Immature natural killer cell (primary cell): ENCODE measurements around the gene DHFR2. TPM values are rescaled to one million over a fixed set of nuclear protein-coding genes. Genes with fewer than 3 reads are reported as not detected.
"Not testable (repeated sequence)": the region's sequence is repeated elsewhere in the genome, so short reads cannot be mapped to it uniquely, and the experiment has no call there.

Source experiments
- DNase-seq, 3 donors: peaks; one replicate each; pipeline ENCODE4 v3.0.0; 2022; ENCODE audit warnings: mixed read lengths in 1 of 3
- H3K27ac Mint-ChIP-seq, 6 donors: one replicate each; pipeline ENCODE4 v1.8.0; 2020; ENCODE audit warnings: mixed read lengths in 6 of 6, mild to moderate bottlenecking in 5 of 6, inconsistent platforms in 4 of 6, moderate library complexity in 3 of 6
- H3K27me3 Mint-ChIP-seq, 3 donors: one replicate each; pipeline ENCODE4 v1.8.0; 2020 to 2021; ENCODE audit warnings: low read depth in 3 of 3, mild to moderate bottlenecking in 3 of 3, mixed read lengths in 3 of 3, moderate library complexity in 3 of 3, inconsistent platforms in 1 of 3
- H3K36me3 Mint-ChIP-seq, 3 donors: one replicate each; pipeline ENCODE4 v1.8.0; 2020; ENCODE audit warnings: mixed read lengths in 3 of 3, inconsistent platforms in 2 of 3, mild to moderate bottlenecking in 2 of 3
- H3K4me1 Mint-ChIP-seq, 2 donors: one replicate each; pipeline ENCODE4 v1.8.0; 2020; ENCODE audit warnings: inconsistent platforms in 2 of 2, mild to moderate bottlenecking in 2 of 2, mixed read lengths in 2 of 2, moderate library complexity in 1 of 2
- H3K4me3 Mint-ChIP-seq, 5 donors: one replicate each; pipeline ENCODE4 v1.8.0; 2020; ENCODE audit warnings: mild to moderate bottlenecking in 5 of 5, mixed read lengths in 5 of 5, inconsistent platforms in 3 of 5, moderate library complexity in 3 of 5
- H3K9me3 Mint-ChIP-seq, 6 donors: one replicate each; pipeline ENCODE4 v1.8.0; 2020; ENCODE audit warnings: mild to moderate bottlenecking in 6 of 6, mixed read lengths in 6 of 6, inconsistent platforms in 4 of 6, moderate library complexity in 3 of 6
- polyA plus RNA-seq, 3 donors: library from polyadenylated mRNA; unstranded; fragments of 300-500 nt; fragmentation: Illumina TruSeq; gene quantifications; one replicate each; pipeline ENCODE4 v1.2.3, GENCODE V29; 2021

Gene DHFR2
- polyA plus RNA-seq, result 1 to 10 TPM; 1.8 to 9.3 (median 2.1) TPM

DNA sequence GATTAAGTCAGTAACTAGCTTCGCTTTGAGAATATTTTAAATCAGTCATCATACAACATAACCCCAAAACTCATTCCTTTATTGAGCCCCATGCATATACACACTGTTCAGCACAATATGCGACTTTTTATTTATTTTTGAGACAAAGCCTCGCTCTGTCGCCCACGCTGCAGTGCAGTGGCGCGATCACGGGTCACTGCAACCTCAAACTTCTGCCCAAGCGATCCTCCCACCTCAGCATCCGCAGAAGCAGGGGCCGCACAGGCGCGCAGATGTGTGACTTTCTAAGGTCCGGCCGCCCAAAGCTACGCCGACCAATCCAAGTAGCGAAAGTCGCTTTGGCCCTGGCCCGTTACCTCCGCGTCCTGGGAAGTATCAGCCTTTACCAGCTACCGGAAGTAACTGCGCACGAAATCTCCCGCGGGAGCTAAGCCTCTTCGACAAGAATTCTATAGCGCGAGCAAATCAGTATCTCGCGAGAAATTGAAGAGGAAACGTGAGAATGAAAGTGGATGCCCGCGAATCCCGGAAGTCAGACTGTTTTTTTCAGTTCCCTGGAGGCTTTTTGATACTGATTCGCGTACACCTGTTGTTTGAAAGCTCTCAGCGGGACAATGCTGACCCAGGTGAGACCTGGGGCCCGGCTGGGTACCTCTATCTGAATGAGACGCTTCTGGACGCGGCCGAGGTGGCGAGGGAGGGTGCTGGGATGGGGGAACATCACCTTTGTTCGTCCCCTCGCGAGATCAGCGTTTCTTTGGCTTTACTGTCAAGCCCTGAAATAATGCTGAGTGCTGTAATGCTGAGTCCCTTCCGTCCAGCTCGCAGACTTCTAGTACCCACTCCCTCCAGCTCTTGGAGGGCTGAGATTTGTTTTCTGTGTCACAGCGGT lies at the start of gene DHFR2, which contains the start of gene NSUN3:
DHFR2 (minus strand) TSS at position 404 of the 892 bp plus-strand sequence. CDS start 1,405 bp downstream, outside the sequence.
NSUN3 (plus strand) TSS at position 549 of the 892 bp plus-strand sequence; CDS start at position 615, 66 bp downstream.
- peaks cover 48 to 63% of the 10 kb centered on the region in 2 donors for H3K4me1 Mint-ChIP-seq
- no peaks in the 10 kb centered on the region for H3K9me3 Mint-ChIP-seq
- H3K27me3 Mint-ChIP-seq, result peaks cover 5 to 18% (median 6%) of the 10 kb centered on the region in 3 donors
- peak within 1 kb of the TSS; percentile 94 to 100 (median 100) for H3K4me3 Mint-ChIP-seq
- H3K36me3 Mint-ChIP-seq, result peaks cover 4 to 8% (median 5%) of the 10 kb centered on the region in 3 donors
- peak within 1 kb of the TSS; percentile 99 to 100 (median 100) for H3K27ac Mint-ChIP-seq
- peak; percentile 89 to 93 (median 92) for DNase-seq

DNA sequence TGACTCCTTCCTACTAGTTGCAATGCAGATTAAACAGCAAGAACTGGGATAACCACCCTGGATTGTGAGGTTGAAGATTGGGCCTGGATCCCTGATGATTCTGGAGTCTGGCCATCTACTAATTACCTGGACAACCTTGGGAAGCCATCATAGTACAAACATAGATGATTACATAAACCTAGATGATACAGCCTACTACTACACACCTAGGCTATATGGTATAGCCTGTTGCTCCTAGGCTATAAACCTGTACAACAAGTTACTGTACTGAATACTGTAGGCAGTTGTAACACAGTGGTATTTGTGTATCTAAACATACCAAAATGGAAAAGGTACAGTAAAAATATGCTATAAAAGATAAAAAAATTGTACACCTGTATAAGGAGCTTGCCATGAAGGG lies 48.1 kb upstream of the DHFR2 start:
- Mint-ChIP-seq H3K27ac (no peak overlapping the region), H3K27me3 (no peaks in the 10 kb centered on the region)

DNA sequence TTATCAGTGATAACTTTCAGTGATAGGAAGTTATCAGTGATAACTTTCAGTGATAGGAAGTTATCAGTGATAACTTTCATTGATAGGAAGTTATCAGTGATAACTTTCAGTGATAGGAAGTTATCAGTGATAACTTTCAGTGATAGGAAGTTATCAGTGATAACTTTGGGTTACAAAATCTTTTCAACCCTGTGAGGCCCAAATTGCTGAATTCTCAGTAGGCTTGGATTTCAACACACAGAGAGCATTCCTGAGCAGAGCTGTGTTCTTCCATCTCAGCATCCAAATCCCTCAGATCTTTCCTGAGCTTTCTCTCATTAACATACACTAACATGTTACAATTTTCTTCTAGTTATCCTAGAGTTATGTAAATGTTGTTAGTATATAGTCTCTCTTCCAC lies 47.5 kb upstream of the DHFR2 start:
- H3K9me3 Mint-ChIP-seq, DNase-seq, H3K27me3 Mint-ChIP-seq, H3K4me1 Mint-ChIP-seq, H3K4me3 Mint-ChIP-seq: not testable (repeated sequence)
- peak overlapping the region in 1 of 6 donors; percentile 27 for H3K27ac Mint-ChIP-seq
- H3K36me3 Mint-ChIP-seq, result peaks cover 10 to 25% (median 24%) of the 10 kb centered on the region in 3 donors

More for the DNA sequence above, 48.1 kb upstream of the DHFR2 start:
- Mint-ChIP-seq H3K36me3 (peaks cover 10 to 24% (median 23%) of the 10 kb centered on the region in 3 donors), H3K9me3 (no peaks in the 10 kb centered on the region), H3K4me1 (peaks cover 0 to 7% of the 10 kb centered on the region in 2 donors), H3K4me3 (no peak overlapping the region)
- no peak for DNase-seq

DNA sequence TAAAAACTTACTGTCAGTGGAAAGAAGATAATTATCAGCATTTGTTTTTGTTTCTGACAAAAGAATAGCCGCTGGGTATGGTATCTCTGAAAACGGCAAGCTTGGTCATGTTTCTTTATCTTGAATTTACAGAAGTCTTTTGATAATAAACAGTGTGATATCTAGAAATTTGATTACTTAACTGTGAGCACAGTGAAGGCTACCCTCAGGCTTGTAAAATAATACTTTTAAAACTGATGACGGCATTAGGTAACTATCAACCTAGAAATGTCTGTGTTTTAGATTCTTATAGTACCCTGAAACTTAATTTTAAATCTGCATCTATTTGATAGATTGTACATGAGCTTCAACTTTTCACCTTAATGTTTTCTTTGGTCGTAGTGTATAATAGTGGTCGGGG lies 43.6 kb upstream of the DHFR2 start:
- Mint-ChIP-seq H3K4me1 (no peaks in the 10 kb centered on the region), H3K27me3 (no peaks in the 10 kb centered on the region), H3K27ac (peak overlapping the region in 2 of 6 donors; percentile 44 to 80), H3K4me3 (no peak overlapping the region), H3K9me3 (no peaks in the 10 kb centered on the region), H3K36me3 (peaks cover 7 to 23% (median 13%) of the 10 kb centered on the region in 3 donors)
- no peak for DNase-seq

DNA sequence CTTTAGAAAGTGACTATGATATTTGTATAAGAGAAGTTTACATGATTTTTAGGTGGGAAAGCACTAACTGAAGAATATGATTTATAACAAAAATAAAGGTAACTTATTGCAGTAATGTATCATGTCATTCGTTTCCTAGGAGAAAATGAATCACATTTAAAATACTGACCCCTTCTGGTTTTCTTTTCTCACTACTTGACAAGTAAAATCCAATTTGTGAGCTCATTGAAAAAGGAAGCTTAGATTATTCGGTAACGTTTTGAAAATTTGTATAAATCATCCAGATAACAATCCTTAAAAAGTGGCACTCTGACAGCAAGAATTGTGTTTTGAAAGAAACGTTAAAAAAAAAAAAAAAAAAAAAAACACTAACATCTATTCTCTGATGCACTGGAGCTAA lies 39.1 kb upstream of the DHFR2 start:
- Mint-ChIP-seq H3K27me3 (peaks cover 0 to 2% (median 0%) of the 10 kb centered on the region in 3 donors), H3K4me1 (no peaks in the 10 kb centered on the region), H3K27ac (no peak overlapping the region), H3K36me3 (peaks cover 19 to 42% (median 34%) of the 10 kb centered on the region in 3 donors), H3K4me3 (no peak overlapping the region), H3K9me3 (no peaks in the 10 kb centered on the region)
- no peak for DNase-seq

DNA sequence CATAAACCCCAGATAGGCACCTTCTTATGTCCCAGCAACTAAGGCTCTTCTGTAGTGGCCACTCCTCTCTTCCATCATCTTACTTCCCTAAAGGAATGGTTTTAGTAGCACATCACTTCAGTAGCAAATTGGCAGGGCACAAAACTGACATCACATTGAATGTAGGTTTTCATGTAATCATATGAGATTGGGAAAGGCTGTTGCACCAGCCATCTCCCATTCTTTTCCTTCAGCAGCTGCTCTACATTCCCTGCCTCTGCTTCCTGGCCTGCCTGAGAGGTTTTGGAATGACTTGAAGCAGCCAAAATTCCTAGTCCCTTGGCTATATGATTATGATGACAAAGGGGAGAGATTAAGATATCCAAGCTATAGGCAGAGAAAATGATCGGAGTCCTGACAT lies 36.6 kb upstream of the DHFR2 start:
- no peak overlapping the region for H3K4me3 Mint-ChIP-seq
- no peaks in the 10 kb centered on the region for H3K9me3 Mint-ChIP-seq
- H3K4me1 Mint-ChIP-seq, result no peaks in the 10 kb centered on the region
- DNase-seq, result no peak
- peaks cover 22 to 48% (median 37%) of the 10 kb centered on the region in 3 donors for H3K36me3 Mint-ChIP-seq
- H3K27me3 Mint-ChIP-seq, result peaks cover 0 to 2% (median 0%) of the 10 kb centered on the region in 3 donors
- H3K27ac Mint-ChIP-seq, result peak overlapping the region in 2 of 6 donors; percentile 12 to 15

DNA sequence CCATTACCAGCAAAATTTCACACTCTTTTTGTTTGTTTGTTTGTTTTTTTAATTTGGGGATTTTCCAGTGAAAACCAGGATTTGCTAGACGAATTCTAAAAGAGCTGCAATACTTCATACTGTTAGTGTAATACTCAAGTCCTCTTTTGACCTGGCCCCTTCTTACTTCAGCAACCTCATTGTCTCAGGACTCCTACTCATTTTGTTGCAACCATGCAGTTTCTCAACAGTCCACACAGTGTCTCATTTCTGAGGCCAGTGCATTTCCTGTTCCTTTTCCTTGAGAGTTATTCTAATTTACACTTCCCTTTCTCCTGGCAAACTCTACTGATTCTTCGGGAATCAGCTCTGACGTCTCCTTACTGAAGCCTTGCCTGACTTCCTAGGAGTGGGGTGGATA lies 35.7 kb upstream of the DHFR2 start:
- no peak for DNase-seq
- H3K27me3 Mint-ChIP-seq, result peaks cover 0 to 2% (median 0%) of the 10 kb centered on the region in 3 donors
- peaks cover 24 to 48% (median 39%) of the 10 kb centered on the region in 3 donors for H3K36me3 Mint-ChIP-seq
- H3K4me1 Mint-ChIP-seq, result no peaks in the 10 kb centered on the region
- no peak overlapping the region for H3K4me3 Mint-ChIP-seq
- H3K9me3 Mint-ChIP-seq, result no peaks in the 10 kb centered on the region
- H3K27ac Mint-ChIP-seq, result peak overlapping the region in 2 of 6 donors; percentile 0 to 6

DNA sequence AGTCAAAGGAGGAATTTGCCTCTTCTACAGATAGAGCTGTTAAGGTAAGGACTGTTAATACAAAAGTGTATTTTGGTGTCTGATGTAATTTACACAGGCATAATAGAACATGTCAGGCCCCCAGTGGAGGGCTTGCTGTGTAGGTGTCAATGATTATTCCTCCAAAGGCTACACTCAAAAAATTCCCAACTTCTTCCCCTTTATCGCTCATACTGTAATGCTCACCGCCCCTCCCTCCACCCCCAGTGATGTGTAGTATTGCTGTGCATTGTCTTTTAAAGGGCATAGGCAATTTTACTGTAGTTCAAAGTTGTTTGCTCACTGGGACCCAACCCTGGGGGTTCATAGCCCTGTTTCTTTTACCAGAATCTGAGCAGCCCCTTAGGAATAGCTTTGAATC lies 32.4 kb upstream of the DHFR2 start:
- Mint-ChIP-seq H3K4me3 (no peak overlapping the region), H3K9me3 (no peaks in the 10 kb centered on the region), H3K4me1 (no peaks in the 10 kb centered on the region), H3K36me3 (peaks cover 23 to 54% (median 50%) of the 10 kb centered on the region in 3 donors), H3K27me3 (peaks cover 0 to 2% (median 0%) of the 10 kb centered on the region in 3 donors), H3K27ac (peak overlapping the region in 1 of 6 donors; percentile 29)
- no peak for DNase-seq

DNA sequence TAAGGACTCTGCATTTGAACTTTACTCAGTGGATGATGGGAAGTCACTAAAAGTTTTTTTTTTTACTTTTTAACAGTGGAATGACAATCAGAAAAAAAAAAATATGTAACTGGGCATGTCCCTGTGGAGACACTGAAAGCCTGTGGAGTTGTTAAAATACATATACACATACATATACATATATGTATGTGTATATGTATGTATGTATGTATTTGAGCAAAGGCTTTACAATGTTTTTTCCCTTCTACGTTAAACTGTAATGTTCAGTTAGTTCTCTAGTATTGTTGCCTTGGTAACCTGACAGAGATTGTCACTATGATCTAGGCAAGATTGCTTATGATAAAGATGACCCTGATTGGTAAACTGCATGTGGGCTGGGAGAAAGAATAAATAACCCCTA lies 30.4 kb upstream of the DHFR2 start:
- H3K9me3 Mint-ChIP-seq, result no peaks in the 10 kb centered on the region
- no peak overlapping the region for H3K4me3 Mint-ChIP-seq
- no peak for DNase-seq
- H3K4me1 Mint-ChIP-seq, result peaks cover 0 to 3% of the 10 kb centered on the region in 2 donors
- H3K36me3 Mint-ChIP-seq, result peaks cover 27 to 58% (median 49%) of the 10 kb centered on the region in 3 donors
- H3K27ac Mint-ChIP-seq, result peak overlapping the region in 2 of 6 donors; percentile 47 to 56
- peaks cover 0 to 2% (median 0%) of the 10 kb centered on the region in 3 donors for H3K27me3 Mint-ChIP-seq

DNA sequence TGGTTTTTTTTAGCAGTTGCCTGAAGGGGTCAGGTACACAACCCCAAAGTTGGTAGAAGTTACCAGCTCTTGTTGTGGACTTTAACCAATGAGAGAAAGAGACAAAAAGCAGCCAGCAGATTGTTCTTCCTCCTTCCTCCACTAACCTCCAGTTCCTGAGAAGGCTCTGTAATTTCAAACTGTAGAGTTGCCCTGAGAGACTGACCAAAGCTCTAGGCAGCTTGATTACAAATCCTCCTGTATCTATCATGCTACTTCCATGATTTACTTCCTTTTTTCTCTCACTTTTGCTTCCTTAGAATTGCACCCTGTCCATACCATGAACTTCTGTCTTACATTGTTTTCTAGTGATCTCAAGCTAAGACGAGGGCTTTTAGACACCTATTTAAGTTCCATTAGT lies 29.4 kb upstream of the DHFR2 start:
- no peak overlapping the region for H3K4me3 Mint-ChIP-seq
- H3K4me1 Mint-ChIP-seq, result peaks cover 0 to 9% of the 10 kb centered on the region in 2 donors
- H3K27ac Mint-ChIP-seq, result peak overlapping the region in 1 of 6 donors; percentile 14
- no peaks in the 10 kb centered on the region for H3K9me3 Mint-ChIP-seq
- DNase-seq, result no peak
- no peaks in the 10 kb centered on the region for H3K27me3 Mint-ChIP-seq
- peaks cover 18 to 52% (median 42%) of the 10 kb centered on the region in 3 donors for H3K36me3 Mint-ChIP-seq

DNA sequence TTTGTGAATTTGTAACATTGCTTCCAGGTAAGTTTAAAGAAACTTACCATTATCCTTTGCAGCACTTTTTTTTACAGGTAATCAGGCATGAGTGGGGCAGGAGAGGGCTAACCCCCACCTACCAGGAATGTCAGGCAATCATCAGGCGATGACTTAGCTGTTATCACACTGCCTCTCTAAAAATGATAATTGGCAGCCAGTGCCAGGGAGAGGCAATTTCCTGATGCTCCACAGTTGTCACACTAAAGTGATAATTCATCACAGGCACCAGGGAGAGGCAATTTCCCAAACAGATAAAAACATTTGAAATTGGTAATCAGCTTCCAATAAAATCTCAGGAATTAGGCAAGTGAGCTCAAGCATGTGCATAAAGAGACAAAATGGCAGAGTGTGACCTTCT lies 26.4 kb upstream of the DHFR2 start:
- peaks cover 0 to 2% (median 0%) of the 10 kb centered on the region in 3 donors for H3K27me3 Mint-ChIP-seq
- H3K9me3 Mint-ChIP-seq, result no peaks in the 10 kb centered on the region
- H3K27ac Mint-ChIP-seq, result peak overlapping the region in 1 of 6 donors; percentile 13
- no peak overlapping the region for H3K4me3 Mint-ChIP-seq
- no peak for DNase-seq
- peaks cover 20 to 47% (median 31%) of the 10 kb centered on the region in 3 donors for H3K36me3 Mint-ChIP-seq
- H3K4me1 Mint-ChIP-seq, result peaks cover 2 to 19% of the 10 kb centered on the region in 2 donors

DNA sequence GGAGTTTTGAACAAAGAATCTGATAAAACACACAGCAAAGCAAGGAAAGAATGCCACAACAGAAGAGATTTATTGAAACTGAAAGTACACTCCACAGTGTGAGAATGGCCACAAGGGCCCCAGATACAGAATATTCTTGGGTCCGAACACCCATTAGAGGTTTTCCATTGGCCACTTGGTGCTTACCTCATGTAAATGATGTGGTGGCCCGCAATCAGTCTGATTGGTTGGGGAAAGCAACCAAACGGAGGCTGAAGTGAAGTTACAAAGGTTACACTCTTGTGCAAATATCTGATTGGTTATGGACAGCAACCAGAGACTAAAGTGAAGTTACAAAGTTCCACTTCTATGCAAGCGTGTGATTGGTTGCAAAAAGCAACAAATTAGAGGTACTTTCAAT lies 20.5 kb upstream of the DHFR2 start:
- Mint-ChIP-seq H3K27ac (peak overlapping the region; percentile 60 to 89 (median 80)), H3K36me3 (peaks cover 4 to 23% (median 11%) of the 10 kb centered on the region in 3 donors), H3K9me3 (peaks cover 0 to 3% (median 0%) of the 10 kb centered on the region in 6 donors), H3K27me3 (peaks cover 0 to 2% (median 2%) of the 10 kb centered on the region in 3 donors), H3K4me3 (peak overlapping the region; percentile 59 to 72 (median 61)), H3K4me1 (peaks cover 54 to 76% of the 10 kb centered on the region in 2 donors)
- DNase-seq, result peak; percentile 46 to 55 (median 48)

DNA sequence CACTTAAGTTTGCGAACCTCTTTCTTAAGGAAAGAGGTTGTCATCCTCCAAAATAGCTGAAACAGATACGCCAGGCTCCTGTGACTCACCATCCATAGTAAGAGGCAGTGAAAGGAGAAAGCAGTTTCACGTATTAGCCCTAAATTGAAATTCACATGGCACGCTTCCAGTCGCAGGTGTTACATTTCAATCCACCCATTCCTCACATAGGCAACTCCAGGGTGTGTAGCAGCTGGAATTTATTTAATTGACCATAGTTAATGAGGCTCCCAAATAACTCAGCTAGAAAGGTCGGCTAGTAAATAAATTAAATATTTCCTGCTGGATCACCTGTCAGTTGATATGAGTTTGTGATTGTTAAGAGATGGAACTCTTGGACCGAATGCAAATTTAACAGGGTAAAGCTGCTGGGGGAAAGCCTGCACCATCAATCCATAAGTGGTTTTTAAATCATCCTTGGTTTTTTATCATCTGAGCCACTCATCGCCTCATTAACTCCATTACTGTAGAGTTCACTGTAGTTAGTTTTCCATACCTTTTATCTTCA lies 19.7 kb upstream of the DHFR2 start:
- Mint-ChIP-seq H3K36me3 (peaks cover 8 to 25% (median 16%) of the 10 kb centered on the region in 3 donors), H3K4me1 (peaks cover 59 to 76% of the 10 kb centered on the region in 2 donors), H3K4me3 (peak overlapping the region in 2 of 5 donors; percentile 59 to 68), H3K27me3 (peaks cover 0 to 2% (median 2%) of the 10 kb centered on the region in 3 donors), H3K27ac (peak overlapping the region; percentile 60 to 94 (median 80)), H3K9me3 (peaks cover 0 to 10% (median 0%) of the 10 kb centered on the region in 6 donors)
- DNase-seq, result no peak
